Parathyroid adenoma (tissue), 2 donors: ENCODE results near the gene WWOX.

Source experiments
- H2AFZ ChIP-seq: fragments of 300-600 bp; sonication (generic); one replicate; pipeline ENCODE4 v1.7.0; 2017; ENCODE audit warnings: antibody characterized with exemption, mild to moderate bottlenecking
- H3K27ac ChIP-seq: fragments of 300-600 bp; sonication (generic); one replicate; pipeline ENCODE4 v1.7.0; 2017
- H3K27me3 ChIP-seq: fragments of 300-600 bp; sonication (generic); one replicate; pipeline ENCODE4 v1.7.0; 2017; ENCODE audit warnings: low read length; ENCODE audit not compliant: control insufficient read depth, insufficient read depth
- H3K36me3 ChIP-seq: fragments of 300-600 bp; sonication (generic); one replicate; pipeline ENCODE4 v1.7.0; 2017; ENCODE audit warnings: low read length; ENCODE audit not compliant: control insufficient read depth, insufficient read depth
- H3K4me1 ChIP-seq: fragments of 300-600 bp; sonication (generic); one replicate; pipeline ENCODE4 v1.7.0; 2017; ENCODE audit warnings: control low read depth
- H3K4me2 ChIP-seq: fragments of 300-600 bp; sonication (generic); one replicate; pipeline ENCODE4 v1.7.0; 2017; ENCODE audit warnings: low read length
- H3K4me3 ChIP-seq: fragments of 300-600 bp; sonication (generic); one replicate; pipeline ENCODE4 v1.7.0; 2017; ENCODE audit warnings: low read depth, low read length
- H3K79me2 ChIP-seq: fragments of 300-600 bp; sonication (generic); one replicate; pipeline ENCODE4 v1.7.0; 2017; ENCODE audit warnings: control low read depth
- H3K9ac ChIP-seq: fragments of 300-600 bp; sonication (generic); one replicate; pipeline ENCODE4 v1.7.0; 2017; ENCODE audit warnings: mild to moderate bottlenecking
- H3K9me3 ChIP-seq: fragments of 300-600 bp; sonication (generic); one replicate; pipeline ENCODE4 v1.7.0; 2017; ENCODE audit warnings: low read length; ENCODE audit not compliant: control insufficient read depth
- TF ChIP-seq, protein P1 (sequence below): fragments of 300-600 bp; sonication (generic); IDR thresholded peaks from one replicate; pipeline ENCODE4 v1.7.0; 2017; ENCODE audit warnings: antibody characterized with exemption, mild to moderate bottlenecking
- donor health status: primary hyperparathyroidism.

Gene WWOX

DNA sequence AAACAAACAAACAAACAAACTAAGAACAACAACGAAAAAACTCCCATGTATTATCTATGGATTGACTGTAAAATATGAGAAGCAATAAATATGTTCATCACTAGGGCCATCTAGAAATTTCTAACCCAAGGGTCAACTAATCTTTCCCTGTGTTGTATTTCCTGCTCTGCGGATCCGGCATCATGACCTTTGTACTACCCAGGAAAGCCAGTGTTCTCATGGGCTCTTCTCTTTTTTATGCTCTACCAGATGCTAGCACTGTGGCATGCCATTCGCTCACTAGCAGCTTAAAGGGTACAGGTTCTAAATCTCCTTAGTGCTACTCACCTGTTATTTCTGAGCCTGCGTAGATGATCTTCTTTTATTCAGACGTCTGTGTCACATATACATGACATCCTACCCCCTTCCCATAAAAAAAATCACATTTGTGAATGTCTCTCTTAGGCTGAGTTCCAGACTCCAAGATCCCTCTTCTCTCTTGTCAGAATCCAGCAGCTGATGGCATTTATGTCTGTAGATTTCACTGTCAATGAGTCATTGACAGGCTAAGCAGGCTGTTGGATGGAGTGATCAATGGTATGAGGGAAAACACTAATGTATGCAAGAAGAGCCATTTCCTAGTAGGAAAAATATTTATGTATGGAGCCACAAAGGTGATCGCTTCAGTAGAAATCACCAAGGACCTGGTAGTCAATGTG, 100.0 kb downstream of the WWOX start:
- no peaks in the 10 kb centered on the region for H3K4me1 ChIP-seq
- TF ChIP-seq, protein P1, sequence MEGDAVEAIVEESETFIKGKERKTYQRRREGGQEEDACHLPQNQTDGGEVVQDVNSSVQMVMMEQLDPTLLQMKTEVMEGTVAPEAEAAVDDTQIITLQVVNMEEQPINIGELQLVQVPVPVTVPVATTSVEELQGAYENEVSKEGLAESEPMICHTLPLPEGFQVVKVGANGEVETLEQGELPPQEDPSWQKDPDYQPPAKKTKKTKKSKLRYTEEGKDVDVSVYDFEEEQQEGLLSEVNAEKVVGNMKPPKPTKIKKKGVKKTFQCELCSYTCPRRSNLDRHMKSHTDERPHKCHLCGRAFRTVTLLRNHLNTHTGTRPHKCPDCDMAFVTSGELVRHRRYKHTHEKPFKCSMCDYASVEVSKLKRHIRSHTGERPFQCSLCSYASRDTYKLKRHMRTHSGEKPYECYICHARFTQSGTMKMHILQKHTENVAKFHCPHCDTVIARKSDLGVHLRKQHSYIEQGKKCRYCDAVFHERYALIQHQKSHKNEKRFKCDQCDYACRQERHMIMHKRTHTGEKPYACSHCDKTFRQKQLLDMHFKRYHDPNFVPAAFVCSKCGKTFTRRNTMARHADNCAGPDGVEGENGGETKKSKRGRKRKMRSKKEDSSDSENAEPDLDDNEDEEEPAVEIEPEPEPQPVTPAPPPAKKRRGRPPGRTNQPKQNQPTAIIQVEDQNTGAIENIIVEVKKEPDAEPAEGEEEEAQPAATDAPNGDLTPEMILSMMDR, result no peak
- H3K4me3 ChIP-seq, result no peak overlapping the region
- no peaks in the 10 kb centered on the region for H3K9me3 ChIP-seq
- no peaks in the 10 kb centered on the region for H3K36me3 ChIP-seq
- H3K79me2 ChIP-seq, result no peaks in the 10 kb centered on the region
- no peak overlapping the region for H3K4me2 ChIP-seq
- no peak overlapping the region for H3K27ac ChIP-seq
- H2AFZ ChIP-seq, result no peak overlapping the region
- no peaks in the 10 kb centered on the region for H3K27me3 ChIP-seq
- H3K9ac ChIP-seq, result no peak overlapping the region

DNA sequence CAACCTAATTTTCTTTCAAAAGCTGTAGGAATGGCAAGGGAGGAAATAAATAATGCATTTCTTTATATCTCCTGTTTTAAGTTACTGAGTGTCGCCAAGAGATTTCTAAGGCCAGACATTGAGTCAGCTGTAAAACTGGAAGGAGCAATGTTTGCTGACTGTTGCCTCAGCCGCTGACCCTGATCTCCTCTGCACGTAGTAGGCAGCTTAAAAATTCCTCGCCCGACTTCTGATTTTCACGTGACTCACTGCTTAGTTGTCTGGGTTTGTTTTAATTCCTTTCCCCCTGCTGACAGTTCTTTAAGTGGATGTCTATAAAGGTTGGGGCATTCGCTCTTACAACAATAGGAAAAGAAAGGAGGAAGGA, 100.6 kb downstream of the WWOX start:
- no peaks in the 10 kb centered on the region for H3K4me1 ChIP-seq
- H3K9me3 ChIP-seq, result no peaks in the 10 kb centered on the region
- no peak overlapping the region for H3K4me3 ChIP-seq
- H3K27ac ChIP-seq, result no peak overlapping the region
- no peaks in the 10 kb centered on the region for H3K79me2 ChIP-seq
- TF ChIP-seq, protein P1, result no peak
- H3K36me3 ChIP-seq, result no peaks in the 10 kb centered on the region
- no peak overlapping the region for H3K9ac ChIP-seq
- no peak overlapping the region for H3K4me2 ChIP-seq
- no peak overlapping the region for H2AFZ ChIP-seq
- H3K27me3 ChIP-seq, result no peaks in the 10 kb centered on the region

DNA sequence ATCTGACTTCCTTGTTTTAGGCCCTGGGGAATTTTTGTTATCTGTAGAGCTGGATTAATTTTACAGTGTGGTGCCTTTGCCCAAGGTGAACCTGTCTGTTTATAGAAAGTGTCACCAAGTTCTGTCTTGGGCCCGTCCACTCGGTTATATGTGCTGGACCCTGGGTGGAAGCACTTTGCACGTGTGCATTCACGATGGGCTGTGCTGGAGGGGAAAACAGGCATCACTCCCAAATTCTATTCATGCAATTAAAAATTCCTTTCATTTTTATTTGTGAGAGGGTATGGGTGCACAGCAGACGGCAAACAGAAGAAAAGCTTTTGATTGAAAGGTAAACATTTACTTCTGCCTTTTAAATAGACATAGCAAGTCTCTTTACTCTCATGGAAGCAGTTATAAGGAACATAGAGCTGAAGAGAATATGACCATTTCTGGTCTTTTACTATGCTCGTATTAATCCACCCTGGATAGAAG, 101.2 kb downstream of the WWOX start:
- Histone ChIP-seq H3K9ac (no peak overlapping the region), H3K79me2 (no peaks in the 10 kb centered on the region), H3K36me3 (no peaks in the 10 kb centered on the region), H3K4me3 (no peak overlapping the region), H3K9me3 (no peaks in the 10 kb centered on the region), H3K4me2 (no peak overlapping the region), H3K27ac (no peak overlapping the region), H3K27me3 (no peaks in the 10 kb centered on the region), H2AFZ (no peak overlapping the region), H3K4me1 (no peaks in the 10 kb centered on the region)
- TF ChIP-seq, protein P1, result no peak

DNA sequence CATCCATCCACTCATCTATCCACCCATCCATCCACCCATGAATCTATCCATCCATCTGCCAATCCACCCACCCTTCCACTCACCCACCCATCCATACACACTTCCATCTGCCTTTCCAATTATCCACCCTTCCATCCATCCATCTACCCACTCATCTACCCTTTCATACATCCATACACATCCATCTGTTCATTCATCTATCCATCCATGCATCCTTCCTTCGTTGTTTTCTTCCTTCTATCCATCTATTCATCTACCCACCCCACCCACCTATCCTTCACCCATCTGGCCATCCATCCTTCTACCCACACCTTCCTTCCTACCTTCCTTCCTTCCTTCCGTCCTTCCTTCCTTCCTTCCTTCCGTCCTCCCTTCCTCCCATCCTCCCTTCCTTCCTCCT, 106.1 kb downstream of the WWOX start:
- H2AFZ ChIP-seq, result no peak overlapping the region
- H3K4me3 ChIP-seq, result no peak overlapping the region
- no peaks in the 10 kb centered on the region for H3K27me3 ChIP-seq
- H3K9me3 ChIP-seq, result no peaks in the 10 kb centered on the region
- no peak overlapping the region for H3K9ac ChIP-seq
- no peak overlapping the region for H3K4me2 ChIP-seq
- TF ChIP-seq, protein P1, result no peak
- no peaks in the 10 kb centered on the region for H3K79me2 ChIP-seq
- no peaks in the 10 kb centered on the region for H3K36me3 ChIP-seq
- H3K27ac ChIP-seq, result no peak overlapping the region
- no peaks in the 10 kb centered on the region for H3K4me1 ChIP-seq

DNA sequence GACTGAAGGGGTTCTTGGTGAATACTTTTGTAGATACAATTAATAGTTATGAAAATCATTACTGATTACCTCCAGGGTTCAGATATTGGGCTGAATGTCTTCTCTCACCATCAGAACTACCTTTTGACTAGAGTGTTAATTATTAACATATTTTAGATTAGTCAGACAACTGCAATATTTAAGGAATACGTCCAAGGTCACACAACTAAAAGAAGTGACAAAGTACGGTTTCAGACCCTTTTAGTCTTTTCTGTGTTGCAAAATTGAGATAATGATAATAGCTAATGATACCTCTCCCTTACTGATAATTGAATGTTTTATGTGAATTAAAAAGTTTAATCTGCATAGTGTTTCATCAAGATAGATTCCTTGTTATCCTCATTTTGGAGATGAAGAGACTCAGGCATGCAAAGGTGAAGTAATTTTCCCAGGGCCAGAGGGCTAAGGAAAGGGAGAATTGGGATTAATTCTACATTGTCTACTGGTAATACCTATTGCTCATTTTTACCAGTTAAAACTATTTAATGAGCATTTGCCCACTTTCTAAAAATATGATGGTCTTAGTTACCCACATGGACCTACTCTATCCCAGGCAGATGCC, 107.3 kb downstream of the WWOX start:
- H2AFZ ChIP-seq, result no peak overlapping the region
- H3K9me3 ChIP-seq, result no peaks in the 10 kb centered on the region
- H3K27ac ChIP-seq, result no peak overlapping the region
- no peak overlapping the region for H3K4me3 ChIP-seq
- H3K4me1 ChIP-seq, result no peaks in the 10 kb centered on the region
- H3K79me2 ChIP-seq, result no peaks in the 10 kb centered on the region
- TF ChIP-seq, protein P1, result no peak
- no peak overlapping the region for H3K4me2 ChIP-seq
- H3K27me3 ChIP-seq, result no peaks in the 10 kb centered on the region
- no peak overlapping the region for H3K9ac ChIP-seq
- no peaks in the 10 kb centered on the region for H3K36me3 ChIP-seq
